NCI-H1092 treated with DMSO at 0.1 percent for 48 hours (cell line): ENCODE measurements around the gene HSD11B2.
A peak's percentile ranks its signal among the peaks of the same experiment; 100 is the strongest.

ENCODE experiments used
- DNase-seq: peaks from one replicate; lab custom pipeline; 2025; lab: John Stamatoyannopoulos, UW

HSD11B2 gene

DNA sequence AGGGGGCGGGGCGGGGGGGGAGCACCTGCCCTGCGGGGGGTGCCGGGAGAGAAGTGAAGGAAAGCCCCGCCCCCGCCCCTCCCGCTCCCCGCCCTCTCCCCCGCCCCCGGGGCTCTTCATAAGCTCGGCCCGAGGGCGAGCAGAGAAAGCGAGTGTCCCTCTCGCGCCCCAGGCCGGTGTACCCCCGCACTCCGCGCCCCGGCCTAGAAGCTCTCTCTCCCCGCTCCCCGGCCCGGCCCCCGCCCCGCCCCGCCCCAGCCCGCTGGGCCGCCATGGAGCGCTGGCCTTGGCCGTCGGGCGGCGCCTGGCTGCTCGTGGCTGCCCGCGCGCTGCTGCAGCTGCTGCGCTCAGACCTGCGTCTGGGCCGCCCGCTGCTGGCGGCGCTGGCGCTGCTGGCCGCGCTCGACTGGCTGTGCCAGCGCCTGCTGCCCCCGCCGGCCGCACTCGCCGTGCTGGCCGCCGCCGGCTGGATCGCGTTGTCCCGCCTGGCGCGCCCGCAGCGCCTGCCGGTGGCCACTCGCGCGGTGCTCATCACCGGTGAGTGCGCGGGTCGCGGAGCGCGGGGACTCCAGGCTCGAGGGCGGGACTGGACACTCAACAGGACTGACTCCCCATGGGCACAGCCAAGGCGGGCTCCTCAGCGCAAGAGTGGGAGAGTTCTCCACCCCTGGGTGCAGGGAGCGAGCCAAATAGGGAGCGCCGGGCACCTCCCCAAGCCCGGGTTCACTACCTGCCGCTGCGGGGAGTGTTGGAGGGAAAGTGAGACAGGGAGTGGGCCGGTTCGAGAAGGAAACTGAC, at the start of gene HSD11B2:
HSD11B2 (plus strand) TSS at position 145 of the 798 bp plus-strand sequence; CDS start at position 273, 128 bp downstream.
- peak; percentile 58 for DNase-seq

DNA sequence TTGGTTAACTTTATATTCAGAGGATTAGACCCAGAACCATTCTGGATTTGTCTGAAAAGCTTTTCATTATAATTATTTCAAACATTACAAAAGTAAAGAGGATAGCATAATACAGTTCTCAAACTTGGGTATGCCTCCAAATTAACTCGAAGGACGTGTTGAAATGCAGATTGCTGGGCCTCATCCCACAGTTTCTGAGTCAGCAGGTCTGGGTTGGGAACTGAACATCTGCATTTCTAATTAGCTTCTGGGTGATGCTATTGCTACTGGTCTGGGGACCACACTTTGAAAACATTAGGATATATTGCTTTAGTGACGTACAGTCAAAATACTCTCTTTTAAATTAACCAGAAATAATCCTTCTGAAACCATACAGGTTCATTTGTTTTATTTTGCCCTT, 47.6 kb upstream of the HSD11B2 start:
- no peak for DNase-seq

DNA sequence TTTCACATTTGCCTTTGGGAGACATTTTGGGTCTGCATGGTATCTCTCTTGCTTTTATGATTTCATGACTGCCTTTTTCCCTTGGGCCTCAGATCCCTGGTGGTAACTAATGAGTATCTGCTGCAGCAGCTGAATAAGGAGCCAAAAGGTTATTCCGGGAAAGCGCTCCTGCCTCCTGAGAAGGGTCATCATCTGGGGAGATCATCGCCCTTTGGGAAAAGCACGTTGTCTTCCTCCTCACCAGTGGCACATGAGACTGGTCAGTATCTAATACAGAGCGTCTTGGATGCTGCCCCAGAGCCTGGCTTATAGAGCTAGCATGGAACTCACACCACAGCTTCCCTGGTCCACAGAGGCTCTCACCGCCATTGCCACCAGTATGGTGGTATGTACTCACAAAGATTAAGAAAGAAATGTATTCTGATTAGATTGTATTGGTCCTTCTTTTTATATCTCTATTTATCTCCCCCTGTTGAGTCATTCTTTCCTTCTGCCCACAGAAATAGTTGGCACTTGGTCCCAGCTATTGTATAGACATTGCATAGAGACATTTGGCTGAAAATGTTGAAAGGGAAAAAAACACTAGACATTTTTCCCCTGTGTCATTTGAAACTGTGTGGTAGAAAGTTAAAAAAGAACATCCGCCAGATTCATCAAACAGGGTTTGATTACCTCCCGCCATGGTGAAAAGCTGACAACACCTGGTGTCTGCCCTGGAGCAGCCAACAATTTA, 46.0 kb upstream of the HSD11B2 start:
- no peak for DNase-seq

DNA sequence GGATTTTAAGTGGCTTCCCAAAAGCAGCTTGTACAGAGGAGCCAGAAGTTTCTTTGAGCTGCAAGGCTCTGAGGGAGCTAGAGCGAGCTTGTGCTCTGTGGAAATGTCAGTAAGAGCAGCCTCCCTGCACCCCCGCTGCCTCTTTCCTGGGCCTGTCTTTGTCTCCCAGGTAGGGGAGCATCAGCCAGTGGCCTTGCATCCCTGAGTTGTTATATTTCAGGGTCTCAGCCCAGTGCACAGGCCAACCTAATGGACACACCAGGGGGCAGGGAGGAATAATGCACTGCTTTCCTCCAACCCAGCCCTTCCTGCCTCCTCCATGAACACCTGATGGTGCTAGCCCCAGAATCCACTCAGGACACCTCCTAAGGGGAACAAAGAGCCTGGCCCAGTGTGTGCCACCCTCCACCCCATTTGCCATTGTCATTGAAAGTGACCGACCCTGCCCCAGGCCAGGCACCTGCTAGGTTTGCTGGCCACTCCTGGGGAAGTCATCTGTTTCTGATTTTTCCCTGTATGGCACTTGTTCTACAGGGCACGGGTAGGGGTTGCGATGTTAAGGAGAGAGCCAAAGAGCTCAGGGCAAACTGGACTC, 44.0 kb upstream of the HSD11B2 start:
- no peak for DNase-seq

DNA sequence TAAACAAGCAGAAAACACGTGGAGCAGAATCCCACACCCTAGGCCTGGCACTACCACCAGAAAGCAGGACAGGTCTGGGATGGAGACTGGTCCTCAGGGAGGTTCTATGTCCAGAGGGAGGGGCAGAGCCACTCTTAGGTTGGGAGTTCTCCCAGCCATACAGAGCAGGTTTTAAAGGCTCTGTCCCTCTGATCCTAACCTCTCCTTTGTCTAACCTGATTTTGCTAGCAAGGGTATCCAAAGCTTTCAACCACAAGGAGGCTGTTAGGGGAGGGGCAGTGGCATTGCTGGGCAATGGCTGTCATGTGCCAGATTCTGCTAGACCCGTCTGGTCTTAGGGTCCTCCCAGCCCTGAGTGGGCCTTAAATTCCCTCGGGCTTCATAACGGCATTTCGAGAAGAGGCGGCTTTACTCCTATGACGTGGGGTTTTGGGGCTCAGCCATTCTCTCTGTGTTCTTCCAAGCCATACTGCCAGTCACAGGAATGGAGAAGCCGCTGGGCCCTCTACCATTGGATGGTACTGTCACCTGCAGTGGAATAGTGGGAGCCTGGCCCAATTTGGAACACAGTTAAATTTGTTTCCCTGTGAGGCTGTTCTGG, 43.3 kb upstream of the HSD11B2 start:
- DNase-seq, result no peak

DNA sequence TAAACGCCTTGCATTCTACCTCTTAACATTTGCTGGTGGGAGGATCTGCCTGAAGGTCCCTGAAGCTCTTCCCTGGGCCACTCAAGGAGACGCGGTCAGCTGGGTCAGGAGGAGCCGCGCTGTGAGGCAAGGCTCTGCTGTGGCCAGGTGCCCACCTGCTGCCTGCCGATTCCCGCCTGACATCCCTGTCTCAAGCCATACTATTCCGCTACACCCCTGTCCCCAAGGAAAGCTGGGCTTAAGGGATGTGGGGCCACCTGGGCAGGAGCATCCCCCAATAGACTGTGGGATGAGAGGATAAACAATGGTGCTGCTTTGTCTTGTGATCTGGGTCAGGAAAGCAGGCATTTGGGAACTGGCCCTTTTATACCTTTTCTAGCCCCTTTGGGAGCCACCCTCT, 42.7 kb upstream of the HSD11B2 start:
- no peak for DNase-seq

DNA sequence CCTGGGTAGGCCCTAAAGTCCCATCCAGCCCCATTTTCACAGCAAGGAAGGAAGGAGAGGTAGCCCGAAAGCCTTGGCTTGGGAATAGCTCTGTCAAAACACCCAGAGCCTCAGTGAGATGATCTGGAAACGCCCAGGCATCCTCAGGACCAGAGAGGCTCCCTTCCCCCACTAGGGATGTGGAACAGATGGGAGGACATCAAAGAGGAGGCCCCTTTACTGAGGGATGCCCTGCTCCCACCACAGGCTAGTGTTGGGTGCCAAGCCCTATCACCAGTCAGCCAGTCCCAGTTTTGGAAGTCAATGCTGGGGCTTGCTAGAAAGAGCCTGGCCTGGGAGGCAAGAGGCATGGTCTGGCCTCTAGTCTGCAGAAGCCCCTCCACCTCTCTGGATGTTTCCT, 42.3 kb upstream of the HSD11B2 start:
- no peak for DNase-seq

DNA sequence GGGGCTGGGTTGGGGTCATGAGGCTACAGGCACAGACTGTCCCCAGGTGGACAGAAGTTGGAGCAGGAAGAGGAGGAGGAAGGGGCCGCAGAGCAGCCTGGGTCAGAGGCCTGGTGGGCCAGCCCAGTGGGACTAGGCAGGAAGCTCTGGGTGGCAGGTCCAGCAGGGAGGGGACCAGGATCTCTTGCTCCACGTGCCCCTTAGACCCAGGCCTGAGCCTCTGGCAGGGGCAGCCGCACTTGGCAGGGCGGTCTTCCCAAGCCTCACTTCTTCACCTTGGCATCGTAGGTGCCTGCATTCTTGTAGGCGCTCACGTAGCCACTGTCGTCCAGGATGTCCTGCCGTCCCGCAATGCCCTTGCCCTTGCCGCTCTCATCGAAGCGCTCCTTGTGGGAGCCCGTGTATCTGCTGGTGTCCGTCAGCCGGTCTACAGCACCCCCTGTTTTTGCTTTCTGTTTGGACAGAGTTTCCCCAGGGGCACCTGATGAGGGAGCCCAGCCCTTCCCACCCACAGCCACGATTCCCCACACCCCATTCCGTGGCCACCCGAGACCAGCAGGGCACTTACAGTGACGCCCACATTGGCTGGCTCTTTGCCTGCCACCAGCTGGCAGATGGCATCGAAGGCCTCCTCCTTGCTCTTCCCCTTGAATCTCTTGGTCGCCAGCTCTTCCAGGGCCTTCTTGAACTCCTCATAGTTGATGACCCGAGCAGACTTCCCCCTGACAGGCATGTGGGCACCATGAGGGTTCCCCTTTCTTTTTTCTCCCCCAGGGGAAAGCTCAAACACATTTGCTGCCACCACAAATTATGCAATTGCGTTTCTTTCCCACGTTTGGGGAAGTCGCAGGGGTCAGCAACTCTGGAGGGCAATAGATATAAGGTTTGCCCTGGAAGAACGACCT, 40.8 kb upstream of the HSD11B2 start:
- no peak for DNase-seq

DNA sequence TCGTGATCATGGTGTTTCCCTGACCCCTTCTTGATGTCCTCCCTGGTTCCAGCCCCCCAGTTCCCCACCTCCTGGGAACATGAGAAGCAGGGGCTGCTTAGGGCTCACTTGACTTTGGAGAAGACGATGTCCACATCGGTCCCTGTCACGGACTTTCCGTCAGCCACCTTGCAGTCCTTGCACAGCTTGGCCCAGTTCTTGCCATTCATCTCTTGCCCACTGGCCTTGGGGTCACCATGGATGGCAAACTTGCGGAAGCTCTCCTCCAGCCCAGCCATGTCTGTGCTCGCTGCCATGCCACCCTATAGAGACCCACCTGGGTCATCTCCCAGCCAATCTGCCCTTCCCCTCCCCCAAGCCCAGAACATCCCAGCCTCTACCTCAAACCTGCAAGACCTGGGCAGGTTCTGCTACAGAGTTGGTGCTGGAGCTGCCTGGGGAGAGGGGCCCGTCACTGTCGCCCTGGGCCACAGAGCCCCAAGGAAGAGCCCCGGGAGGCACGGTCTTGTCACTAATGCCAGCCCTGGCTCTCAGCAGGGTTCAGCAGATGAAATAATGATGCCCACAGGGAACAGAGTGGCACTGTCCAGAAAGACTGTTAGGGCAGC, 40.0 kb upstream of the HSD11B2 start:
- DNase-seq, result no peak

DNA sequence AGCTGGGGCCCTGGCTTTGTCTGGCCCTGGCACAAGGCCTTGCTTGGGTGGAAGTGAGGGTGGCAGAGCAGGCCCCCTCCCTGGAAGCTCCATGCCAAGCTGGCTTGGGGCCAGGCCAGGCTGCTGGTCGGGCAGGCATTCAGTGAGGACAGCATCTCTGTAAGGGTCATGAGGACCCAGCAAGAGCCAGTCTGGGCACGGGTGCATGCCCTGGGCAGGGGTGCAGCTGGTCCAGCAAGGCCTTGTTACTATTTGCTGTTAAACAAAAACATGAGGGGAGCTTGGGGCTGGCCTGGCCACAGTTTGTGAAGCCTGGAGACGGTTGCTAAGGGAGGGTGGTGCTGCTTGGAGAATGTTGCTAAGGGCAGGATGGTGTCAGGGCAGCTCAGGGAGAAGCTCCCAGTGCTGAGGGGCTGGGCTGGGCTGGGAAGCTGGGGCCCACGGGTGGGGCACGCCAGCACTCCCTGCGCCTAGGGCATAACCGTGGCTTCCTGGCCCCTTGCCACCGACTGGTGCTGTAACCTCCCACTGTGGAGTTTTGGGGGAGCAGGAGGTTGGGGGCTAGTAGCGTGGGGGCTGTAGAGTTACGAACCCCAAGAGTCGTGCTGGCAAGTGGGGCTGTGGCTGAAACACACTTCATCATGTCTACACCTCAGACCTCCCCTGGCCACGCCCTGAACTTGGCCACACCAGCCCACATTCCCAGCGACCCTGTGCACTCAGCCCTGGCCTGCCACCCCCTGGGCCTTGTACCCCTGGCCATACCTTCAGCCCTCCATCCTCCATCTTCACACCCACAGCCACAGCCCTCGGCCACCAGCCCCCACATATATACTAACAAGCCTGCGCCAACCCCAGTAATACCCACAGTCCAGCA, 39.3 kb upstream of the HSD11B2 start:
- peak; percentile 60 for DNase-seq

DNA sequence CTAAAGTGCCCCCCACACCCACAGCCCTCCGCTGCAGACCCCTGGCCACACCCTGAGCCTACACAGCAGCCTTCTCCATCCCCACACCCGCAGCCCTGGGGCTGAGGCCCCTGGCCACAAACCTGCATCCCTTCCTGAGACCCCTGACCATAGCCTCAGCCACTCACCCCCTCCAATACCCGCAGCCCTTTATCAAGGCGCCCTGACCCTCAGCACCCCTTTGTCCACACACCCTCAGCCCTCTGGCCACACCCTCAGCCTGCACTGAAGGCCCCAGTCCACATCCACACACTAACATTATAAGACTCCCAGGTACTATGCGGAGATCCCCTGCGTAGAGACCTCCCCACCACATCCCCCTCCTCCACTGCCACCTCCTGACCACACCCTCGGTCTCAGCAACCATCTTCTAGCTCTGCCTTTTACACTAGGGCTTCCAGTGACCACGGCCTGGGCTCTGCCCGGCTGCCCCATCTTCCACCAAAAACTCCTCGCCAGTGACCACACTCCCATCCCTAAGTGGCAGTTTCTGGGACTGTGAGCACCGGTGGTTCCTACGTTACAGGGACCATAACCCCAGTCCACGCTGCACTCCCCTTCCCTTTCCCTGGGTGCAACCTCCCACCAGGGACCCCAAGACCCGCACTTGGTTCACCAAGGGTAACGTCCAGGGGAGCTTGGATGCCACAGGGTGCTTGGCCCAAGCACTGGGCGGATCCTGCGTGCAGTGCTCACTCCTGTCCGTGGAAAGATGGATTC, 38.4 kb upstream of the HSD11B2 start:
- no peak for DNase-seq

DNA sequence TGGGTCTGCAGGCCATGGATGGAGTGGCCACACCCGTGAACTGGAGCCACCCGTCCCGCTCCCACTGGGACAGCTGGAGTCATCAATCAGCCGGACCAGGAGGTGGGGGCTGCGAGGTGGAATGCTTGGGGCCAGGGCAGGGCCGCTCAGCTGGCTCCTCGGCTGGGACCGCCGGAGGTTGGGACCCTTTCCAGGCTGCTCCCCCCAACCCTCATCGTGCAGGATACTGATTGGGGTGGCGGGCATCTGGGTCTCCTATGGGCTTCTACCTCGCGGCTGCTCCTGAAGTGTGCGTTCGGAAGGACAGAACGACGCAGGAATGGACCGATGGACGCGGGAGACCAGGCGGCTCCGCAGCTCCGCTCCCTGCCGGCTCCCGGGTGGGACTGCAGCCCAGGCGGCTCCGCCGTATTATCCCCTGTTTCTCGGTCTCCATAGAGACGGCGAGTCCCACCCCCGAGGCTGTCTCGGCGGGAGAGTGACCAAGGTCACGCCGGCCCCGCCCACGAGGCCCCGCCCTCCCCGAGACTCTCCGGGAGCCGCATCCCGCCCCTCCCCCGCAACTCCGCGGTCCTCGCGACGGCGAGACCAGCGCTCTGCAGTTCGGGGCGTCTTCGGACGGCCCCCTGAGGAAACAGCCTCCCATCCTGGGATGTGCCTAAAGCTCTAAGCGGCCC, 37.7 kb upstream of the HSD11B2 start, which contains the start of gene TPPP3:
TPPP3 (minus strand) TSS at position 388 of the 677 bp plus-strand sequence. CDS start 2,387 bp downstream, outside the sequence.
- DNase-seq, result peak; percentile 83

DNA sequence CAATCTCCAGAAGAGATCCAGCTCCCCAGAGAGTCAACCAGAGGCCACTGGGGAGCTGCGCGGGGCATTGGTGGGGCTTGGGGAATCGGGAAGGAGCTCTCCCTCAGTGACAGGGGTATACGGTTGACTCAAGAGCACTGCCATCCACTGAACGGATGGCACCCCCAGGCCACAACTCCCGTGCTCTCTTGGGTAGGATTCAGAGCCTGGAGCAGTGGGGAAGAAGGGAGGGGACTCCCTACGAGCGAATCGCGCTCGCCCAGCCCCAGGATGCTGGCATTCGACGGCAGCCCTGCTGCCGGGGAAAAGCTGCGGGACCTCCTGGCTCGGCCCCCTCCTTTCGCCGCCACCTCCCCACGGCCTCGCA, 37.1 kb upstream of the HSD11B2 start:
- peak; percentile 60 for DNase-seq

DNA sequence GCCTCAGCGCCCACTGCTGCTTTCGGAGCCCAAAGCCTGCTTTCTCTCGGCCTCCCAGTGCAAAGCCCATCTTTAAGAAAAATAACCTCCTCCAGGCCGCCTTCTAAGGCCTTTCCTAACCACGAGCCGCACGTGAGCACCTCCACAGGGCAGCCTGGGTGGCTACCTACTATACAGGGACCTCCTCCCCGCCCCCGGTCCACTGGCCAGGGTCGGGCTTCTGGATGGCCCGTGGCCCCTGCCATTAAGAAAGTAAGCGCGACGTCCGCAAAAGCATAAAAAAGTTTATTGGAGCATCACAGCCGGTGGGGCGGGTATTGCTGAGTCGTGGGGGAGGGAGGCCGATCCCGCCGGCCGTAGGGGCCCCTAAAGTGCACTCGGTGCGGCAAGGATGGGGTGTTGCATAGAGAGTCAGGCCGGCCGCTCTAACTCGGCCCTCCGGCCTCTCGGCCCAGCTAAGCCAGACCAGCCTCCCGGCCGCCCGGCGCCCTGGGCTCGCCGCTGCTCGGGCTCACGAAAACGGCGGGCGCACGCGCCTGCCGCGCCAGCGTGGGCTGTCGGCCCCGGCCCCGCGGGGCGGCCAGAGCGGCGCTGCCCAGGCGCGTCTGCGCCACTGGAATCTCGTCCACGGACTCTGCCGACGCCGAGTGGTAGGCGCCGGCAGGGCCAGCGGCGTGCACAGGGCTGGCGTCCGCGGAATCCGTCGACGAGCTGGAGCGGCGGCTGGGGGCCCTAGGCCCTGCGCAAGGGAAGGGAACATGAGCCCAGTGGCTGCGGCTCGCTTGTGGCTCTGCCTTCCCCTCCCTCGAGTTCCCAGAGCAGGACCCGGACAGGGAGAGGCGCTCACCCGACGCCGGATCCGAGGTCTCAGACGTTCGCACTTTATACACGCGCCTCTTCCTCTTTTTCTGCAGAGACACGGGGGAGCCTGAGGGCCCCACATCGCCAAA, 36.5 kb upstream of the HSD11B2 start:
- no peak for DNase-seq

DNA sequence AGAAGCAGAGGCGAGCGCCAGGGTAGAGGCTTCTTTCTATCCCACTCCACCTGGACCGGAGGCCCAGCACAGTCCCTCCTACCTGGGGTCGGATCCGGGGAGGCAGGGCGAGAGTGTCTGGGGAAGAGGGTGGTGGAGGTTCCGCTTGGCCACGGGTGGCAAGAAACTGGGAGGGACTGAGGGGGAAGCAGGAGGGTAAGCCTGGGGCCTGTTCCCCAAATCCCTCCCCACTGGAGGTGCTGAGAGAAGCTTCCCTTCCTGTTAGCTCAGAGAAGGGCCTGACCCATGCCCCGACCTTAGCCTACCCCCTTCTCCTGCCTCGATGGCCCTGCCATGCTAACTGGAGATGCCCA, 35.8 kb upstream of the HSD11B2 start:
- DNase-seq, result no peak

DNA sequence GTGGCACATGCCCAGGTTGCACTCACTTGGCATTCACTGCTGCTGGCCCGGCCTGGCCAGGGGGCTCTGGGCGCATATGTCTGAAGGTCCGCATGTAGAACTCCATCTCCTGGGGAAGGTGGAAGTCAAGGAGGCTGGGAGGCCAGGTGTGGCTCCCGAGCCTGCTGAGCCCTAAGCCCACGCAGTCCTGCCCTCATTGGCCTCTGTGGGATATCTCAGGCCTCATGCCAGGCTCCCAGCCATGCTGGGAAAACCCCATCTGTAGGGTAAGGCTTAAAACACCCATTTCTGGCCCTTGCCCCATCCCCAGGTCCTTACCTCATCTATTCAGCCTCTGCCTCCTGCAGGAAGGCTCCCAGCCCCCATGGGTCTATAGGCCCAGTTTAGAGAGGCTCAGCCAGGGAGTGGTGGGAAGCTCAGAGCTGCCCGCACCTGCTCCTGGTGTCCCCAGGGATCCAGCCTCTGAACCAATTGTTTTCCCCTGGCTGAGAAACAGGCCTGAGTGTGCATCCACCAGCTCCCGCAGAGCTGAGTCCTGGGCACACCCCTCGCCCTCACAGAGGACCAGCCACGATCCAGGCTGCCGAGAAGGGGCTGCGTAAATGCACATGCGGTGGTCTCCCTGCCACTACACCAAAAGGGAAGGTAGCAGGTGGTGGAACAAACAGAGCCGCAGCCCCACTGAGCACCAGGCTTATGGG, 35.3 kb upstream of the HSD11B2 start:
- peak; percentile 94 for DNase-seq
